OCI-LY3 (cell line): ENCODE results near the gene HCAR3.

Source experiments
- CTCF ChIP-seq: fragments of 200-600, 300-600 bp; sonication (generic); IDR thresholded peaks from 2 replicates; pipeline ENCODE4 v1.5.1; 2014; ENCODE audit warnings: antibody characterized with exemption, low read length, low read depth
- EZH2phosphoT487 ChIP-seq: fragments of 200-600 bp; shearing (Covaris generic); IDR thresholded peaks from 2 replicates; pipeline ENCODE4 v1.6.1; 2018; ENCODE audit warnings: antibody characterized with exemption, mixed run types, low read depth

GRCh38 chr12:122691566-122691965 lies 25.0 kb downstream of the HCAR3 start:
- TF ChIP-seq CTCF (no peak), EZH2phosphoT487 (no peak)
